Activated CD8-positive, alpha-beta memory T cell treated with anti-CD3 and anti-CD28 coated beads for 36 hours (primary cell): ENCODE results near the gene TXNL4B. TPM values are rescaled to one million over a fixed set of nuclear protein-coding genes. Genes with fewer than 3 reads are reported as not detected.

Experiments
- CTCF ChIA-PET: fragments of 350-600 bp; sonication (Branson Sonifier 250); formaldehyde crosslinking; loops from one replicate; lab custom pipeline; 2021; ENCODE audit warnings: antibody characterized with exemption; lab: Charles Lee
- POLR2A ChIA-PET: fragments of 350-600 bp; sonication (Branson Sonifier 250); formaldehyde crosslinking; loops from one replicate; lab custom pipeline; 2021; ENCODE audit warnings: antibody characterized with exemption; lab: Charles Lee
- total RNA-seq, 2 experiments: library from RNA; stranded (reverse); gene quantifications; one replicate each; pipeline ENCODE4 v1.2.3, GENCODE V29; 2021

TXNL4B gene
- total RNA-seq, 2 experiments from 2014 or later: 30.8 to 31.0 TPM

DNA sequence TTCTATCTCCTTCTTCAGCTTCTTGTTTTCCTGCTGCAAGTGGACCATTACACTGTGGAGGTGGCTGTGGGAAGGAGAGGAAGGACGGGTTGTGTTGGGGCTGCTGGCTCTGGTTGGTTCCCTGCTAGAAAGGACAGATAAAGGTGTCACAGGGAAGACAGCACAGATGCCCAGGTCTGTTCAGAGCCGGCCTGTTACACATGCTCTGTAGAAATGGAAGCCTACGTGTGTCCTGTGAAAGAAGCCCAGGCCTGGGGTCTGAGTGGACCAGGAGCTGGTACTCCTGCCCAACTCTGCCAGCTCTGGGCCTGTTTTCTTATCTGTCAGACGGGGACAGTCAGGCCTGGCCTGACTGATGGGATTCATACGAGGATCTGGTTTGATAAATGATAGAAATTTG is 26.6 kb upstream of the TXNL4B start:
- ChIA-PET CTCF (no interaction called here), POLR2A (no interaction called here)

DNA sequence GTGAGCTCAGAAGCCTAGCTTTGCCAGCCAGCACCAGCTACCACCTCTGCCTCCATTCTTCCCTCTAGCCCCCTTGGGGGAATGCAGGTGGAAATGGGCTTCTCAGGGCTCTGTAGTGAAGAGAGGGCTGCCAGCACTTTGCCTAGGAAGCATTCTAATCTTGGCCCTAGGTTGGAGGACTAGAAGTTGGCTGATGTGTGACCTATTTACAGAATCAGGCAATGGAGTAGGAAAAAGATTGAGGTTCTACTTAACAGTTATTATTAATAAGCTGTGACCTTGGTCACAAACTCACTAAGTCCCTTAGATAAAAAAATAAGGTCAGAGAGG is 20.2 kb upstream of the TXNL4B start:
- ChIA-PET CTCF (no interaction called here), POLR2A (no interaction called here)

DNA sequence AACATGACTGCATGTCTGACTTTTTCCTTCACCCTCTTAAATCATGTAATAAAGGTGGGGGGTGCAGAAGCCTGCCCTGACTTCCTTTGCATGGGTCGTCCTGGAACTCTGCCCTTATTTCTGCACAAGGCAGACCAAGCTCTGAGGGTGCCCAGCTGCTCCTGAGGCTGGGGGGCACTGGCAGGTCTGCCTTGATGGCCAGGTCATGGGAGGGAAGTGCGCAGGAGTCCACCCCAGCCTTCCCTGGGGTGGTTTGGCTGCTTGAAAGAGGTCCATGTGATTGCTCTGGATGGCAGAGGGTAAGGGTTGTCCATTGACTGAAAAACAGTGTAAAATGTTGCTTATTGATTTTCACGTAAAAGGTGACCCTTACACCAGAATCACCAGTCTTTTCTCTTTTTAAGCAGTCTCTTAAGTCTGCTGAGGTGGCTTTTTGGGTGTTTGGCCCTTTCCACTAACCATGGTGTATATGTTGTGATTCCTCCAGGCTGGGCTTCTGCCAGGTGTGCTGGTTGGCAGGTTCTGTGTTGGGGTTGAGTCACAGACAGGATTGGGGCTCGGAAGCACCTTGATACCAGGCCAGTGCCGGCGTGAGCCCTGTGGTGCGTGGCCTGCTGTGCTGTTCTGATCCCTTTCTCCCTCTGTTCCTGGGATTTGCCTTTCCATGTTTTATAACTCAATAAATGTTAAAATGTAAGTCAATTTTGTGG is 19.6 kb upstream of the TXNL4B start:
- ChIA-PET CTCF (no interaction called here), POLR2A (no interaction called here)

DNA sequence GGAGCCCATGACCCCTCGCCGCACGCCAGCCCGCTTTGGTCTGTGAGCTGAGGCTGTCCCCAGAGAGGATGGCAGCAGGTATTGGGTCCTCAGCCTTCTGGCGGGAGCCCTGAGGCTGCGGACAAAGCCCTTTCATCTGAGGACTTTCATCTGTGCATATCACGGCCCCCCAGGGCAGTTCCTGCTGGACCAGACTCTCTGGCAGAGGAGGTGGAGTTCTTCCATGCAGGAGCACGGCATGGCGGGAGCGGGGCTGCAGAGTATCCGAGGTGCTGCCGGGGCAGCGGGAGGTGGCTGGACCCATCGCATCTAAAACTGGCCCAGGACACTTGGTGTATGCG is 19.0 kb upstream of the TXNL4B start:
- CTCF ChIA-PET: no interaction called here
- POLR2A ChIA-PET: no interaction called here

DNA sequence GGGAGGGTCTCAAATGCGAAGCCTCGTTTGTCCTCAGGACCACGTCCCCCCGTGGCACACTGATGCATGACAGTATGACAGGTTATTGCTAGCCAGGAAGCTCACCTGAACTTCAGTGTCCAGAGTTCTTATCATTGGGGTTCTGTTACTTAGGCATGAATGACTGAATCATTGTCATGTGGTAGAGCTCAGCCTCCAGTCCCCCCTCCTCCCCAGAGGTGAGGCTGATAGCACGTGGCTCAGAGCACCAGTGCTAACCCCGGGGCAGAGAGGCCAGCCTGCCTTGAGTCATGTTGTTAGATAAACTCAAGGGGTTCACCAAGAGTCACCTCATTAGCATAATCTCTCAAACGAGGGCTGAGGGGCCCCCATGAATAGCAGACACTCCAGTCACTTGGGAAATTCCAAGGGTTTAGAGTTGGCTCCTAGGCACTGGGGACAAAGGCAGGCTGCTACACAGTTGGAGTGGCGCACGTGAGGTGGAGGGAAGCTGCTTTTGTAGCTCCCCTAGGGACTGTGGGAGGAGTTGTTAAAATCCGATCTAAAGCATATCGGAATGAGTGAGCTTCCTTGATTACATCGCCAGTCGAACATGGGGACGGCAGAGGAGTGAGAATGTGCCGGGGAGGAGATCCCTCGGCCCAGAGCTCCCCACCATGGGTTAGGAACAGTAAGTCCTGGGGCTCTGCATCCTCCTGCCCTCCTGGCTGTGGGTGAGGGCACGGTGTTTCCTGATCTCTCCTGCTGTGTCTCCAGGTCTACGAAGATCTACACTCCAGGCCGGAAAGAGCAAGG is 18.4 kb upstream of the TXNL4B start:
- POLR2A ChIA-PET: no interaction called here
- CTCF ChIA-PET: interaction anchor here (0.6 kb wide), 1 partner anchor 13 kb away, joined by 3 read pairs; no protein-coding TSS in a partner anchor

DNA sequence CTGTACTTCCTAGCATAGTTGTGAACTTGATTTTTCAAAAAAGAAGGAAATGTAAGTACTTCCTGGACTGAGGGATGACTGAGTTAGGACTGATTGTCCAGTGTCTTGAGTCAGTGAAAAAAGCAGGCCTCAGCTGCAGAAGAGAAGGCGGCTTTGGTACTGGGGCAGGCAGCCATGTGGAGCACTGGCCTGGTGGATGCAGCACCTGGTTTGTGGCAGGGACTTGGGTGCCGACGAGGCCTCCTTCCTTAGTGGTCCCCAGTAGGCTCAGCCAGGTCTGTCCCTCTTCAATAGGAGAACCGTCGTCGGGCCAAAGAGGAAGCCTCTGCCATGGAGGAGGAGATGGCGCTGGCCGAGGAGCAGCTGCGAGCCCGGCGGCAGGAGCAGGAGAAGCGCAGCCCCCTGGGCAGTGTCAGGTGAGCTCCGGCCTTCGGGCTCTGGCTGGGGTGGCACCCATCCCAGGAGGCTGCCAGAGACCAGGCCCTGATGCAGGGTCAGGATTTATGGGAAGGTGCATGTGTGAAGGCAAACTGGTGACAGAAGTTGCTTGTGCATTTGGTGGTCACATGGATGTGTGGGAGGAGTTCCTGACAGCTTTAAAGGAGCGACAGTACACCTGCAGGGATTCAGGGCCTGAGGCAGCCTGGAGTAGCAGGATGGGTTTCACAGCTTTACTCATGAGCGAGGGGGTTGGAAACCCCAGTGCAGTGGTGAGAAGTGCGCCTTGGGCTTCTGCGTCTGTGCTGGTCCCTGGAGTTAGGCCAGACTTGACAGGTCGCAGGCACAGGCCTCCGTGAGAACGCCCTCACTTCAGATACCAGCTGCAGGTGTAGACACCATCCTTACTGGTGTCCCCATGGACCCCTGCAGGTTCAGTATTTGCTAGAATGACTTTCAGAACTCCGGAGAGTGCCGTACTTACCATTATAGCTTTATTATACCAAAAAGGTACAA is 17.5 kb upstream of the TXNL4B start:
- POLR2A ChIA-PET: no interaction called here
- CTCF ChIA-PET: no interaction called here

DNA sequence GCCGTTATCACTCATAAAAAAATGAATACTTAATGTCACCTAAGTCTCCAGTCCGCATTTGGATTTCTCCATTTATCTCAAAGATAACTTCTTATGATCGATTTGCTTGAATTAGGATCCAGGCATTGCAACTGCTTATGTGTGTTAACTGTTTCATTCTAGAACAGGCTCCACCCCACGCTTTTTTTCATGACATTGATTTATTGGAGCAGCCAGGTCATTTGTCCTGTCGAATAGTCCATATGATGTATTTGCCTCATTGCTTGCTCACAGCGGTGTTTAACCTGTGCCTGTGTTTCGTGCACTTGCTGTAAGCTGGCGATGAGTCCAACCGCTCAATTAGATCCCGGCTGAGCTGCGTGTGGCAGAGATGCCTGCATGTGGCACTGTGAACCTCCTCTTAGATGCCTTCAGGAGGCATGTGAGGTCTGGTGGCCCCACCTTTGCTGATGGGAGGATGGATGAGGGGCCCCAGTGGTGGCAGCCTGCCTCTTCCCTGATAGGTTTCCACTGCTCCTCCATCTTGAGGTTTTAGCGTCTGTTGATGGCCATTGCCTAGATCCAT is 16.6 kb upstream of the TXNL4B start:
- ChIA-PET CTCF (no interaction called here), POLR2A (no interaction called here)

DNA sequence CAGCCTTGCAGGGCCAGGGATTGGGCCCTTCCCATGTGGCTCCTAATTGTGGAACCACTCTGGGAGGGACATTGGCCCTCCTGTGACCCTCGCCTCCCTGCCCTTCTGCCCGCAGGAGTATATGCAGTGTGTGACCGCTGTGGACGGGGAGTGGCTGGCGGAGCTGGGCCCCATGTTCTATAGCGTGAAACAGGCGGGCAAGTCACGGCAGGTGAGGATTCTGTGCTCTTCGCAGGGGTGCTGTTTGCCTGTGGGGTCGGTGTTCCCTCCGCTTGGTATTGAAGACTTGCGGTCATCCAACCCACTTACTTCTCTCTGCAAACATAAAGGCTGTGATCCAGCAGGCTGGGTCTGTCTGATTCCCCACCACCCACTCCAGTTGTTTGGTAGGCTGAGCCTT is 15.9 kb upstream of the TXNL4B start:
- POLR2A ChIA-PET: no interaction called here
- CTCF ChIA-PET: no interaction called here

DNA sequence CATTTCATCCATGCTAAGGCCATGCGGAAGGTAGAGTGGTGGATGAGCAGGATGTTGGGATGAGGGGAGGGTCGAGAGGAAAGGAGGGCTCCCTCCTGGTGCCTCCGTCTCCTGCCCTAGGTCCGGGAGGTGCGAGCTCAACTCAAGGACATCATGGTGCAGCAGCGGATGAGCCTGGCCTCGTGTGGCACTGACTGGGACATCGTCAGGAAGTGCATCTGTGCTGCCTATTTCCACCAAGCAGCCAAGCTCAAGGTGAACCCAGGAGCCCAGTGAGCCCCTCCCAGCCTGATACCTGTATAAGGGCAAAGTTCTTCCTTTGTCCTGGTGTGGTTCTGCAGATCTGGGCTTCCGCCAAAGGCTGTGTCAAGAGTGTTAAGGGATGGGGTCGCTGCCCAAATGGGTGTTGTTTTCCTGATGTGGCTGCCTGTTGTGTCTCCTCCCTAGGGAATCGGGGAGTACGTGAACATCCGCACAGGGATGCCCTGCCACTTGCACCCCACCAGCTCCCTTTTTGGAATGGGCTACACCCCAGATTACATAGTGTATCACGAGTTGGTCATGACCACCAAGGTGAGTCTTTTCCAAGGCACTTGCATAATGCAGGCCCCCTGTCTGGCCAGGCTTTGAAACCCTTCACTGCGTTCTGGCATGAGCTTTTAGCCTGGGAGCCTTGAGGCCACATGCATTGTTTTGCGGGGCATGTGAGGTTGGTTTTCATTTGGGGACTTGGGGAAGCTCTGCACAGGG is 15.1 kb upstream of the TXNL4B start:
- ChIA-PET POLR2A (no interaction called here), CTCF (no interaction called here)

DNA sequence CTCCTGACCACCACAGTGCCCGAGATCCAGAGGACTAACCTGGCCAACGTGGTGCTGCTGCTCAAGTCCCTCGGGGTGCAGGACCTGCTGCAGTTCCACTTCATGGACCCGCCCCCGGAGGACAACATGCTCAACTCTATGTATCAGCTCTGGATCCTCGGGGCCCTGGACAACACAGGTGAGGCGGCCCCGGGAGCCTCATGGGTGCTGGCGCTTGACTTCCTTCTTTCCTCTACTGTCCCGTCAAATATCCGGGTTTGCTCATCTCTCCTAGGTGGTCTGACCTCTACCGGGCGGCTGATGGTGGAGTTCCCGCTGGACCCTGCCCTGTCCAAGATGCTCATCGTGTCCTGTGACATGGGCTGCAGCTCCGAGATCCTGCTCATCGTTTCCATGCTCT is 14.0 kb upstream of the TXNL4B start:
- ChIA-PET POLR2A (no interaction called here), CTCF (no interaction called here)

DNA sequence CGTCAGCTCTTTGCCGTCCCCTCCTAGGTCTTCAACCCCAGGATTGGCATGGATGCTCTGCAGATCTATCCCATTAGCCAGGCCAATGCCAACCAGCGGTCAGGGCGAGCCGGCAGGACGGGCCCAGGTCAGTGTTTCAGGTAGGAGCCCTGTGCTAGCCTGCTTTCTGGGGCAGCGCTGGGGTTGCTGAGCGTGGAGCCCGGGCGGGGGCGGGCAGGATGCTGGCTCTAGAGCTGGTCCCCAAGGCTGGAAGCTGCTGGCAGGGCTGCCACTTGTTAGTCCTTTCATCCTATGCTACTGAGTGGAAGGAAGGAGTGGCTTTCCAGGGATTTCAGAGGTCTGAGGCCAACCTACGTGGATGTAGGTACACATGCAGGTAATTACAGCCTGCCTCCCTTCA is 12.6 kb upstream of the TXNL4B start:
- POLR2A ChIA-PET: no interaction called here
- CTCF ChIA-PET: no interaction called here

DNA sequence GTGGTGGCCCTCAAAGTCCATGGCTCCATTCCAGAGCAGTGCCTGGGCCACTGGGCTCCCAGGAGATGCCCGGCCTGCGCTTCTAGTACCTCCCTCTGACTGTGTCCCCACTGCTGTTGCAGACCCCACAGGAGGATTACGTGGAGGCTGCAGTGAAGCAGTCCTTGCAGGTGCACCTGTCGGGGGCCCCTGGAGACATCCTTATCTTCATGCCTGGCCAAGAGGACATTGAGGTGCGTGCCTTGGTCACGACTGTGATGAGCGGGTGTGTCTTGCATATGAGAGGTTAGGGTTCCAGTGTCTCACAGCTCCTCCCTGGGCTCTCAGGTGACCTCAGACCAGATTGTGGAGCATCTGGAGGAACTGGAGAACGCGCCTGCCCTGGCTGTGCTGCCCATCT is 11.5 kb upstream of the TXNL4B start:
- ChIA-PET CTCF (no interaction called here), POLR2A (no interaction called here)

DNA sequence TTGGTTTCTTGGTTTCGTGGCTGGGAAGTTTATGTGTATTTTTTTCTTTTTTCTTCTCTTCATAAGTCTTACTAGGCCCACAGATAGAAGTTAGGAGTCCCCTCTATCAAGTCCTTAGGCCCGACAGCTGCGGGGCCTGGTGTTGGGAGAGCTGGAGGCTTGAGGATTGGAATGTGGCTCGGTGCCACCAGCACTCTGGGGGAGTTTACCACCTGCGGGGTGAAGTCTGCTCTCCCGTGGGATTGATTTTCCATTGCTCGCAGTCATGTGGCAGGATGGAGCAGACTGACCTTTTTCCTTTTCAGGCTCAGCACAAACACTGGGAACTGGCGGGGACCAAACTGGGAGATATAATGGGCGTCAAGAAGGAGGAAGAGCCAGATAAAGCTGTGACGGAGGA is 7.8 kb upstream of the TXNL4B start:
- POLR2A ChIA-PET: no interaction called here
- CTCF ChIA-PET: no interaction called here

DNA sequence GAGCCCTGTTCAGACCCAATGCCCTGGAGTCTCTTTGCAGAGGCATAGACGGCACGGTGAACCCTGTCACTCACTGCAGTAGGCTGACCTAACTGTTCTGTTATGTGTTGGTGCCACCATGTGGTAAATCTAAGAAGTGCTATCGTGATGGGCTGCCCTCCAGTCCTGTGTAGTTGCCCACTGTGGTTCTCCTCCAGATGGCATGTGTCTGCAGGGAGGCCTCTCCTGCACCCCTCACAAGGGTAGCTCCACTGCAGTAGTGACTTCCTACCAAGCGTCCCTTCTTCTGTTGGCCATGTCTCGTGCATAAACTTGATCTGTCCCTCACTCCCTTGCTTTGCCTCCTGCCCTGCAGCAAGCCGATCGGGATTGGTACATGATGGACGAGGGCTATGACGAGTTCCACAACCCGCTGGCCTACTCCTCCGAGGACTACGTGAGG is 6.0 kb upstream of the TXNL4B start:
- CTCF ChIA-PET: interaction anchor here (1.0 kb wide), 1 partner anchor 31 kb away, joined by 3 read pairs; no protein-coding TSS in a partner anchor
- POLR2A ChIA-PET: no interaction called here

DNA sequence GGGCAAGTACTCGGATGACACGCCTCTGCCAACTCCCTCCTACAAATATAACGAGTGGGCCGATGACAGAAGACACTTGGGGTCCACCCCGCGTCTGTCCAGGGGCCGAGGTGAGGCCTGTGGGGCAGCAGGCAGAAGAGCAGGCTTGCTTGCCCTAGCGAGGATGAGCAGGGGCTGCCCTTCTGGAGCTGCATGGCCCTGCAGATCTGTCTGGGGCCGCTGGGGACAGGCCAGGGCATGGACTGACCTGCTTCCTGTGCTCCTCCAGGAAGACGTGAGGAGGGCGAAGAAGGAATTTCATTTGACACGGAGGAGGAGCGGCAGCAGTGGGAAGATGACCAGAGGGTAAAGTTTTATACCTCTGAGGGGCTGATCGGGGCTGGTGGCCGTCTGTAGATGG is 5.5 kb upstream of the TXNL4B start:
- POLR2A ChIA-PET: no interaction called here
- CTCF ChIA-PET: interaction anchor here (1.0 to 1.2 kb wide), 2 partner anchors 30 to 32 kb away, joined by 3 read pairs; no protein-coding TSS in a partner anchor

DNA sequence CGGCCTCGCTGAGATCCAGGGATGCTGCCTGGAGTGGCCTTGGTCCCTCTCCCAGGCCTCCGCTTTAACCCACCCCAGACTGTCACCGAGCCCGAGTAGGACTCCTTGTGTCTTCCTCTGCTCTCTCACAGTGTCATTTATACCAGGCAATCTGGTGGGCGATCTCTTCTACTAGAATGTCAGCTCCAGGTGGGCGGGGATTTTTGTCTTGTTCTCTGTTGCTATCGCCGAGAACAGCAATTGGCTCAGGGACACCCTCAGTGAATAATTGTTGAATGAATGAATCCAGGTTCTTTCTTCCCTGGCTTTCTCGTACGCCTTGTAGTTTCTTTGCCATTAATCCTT is 818 bp upstream of the TXNL4B start:
- POLR2A ChIA-PET: interaction anchor here (0.6 kb wide), 1 partner anchor 67 kb away, joined by 4 read pairs; no protein-coding TSS in a partner anchor
- CTCF ChIA-PET: interaction anchor here (0.6 to 1.4 kb wide), 2 partner anchors 30 to 223 kb away, joined by 3 to 4 read pairs; no protein-coding TSS in a partner anchor

DNA sequence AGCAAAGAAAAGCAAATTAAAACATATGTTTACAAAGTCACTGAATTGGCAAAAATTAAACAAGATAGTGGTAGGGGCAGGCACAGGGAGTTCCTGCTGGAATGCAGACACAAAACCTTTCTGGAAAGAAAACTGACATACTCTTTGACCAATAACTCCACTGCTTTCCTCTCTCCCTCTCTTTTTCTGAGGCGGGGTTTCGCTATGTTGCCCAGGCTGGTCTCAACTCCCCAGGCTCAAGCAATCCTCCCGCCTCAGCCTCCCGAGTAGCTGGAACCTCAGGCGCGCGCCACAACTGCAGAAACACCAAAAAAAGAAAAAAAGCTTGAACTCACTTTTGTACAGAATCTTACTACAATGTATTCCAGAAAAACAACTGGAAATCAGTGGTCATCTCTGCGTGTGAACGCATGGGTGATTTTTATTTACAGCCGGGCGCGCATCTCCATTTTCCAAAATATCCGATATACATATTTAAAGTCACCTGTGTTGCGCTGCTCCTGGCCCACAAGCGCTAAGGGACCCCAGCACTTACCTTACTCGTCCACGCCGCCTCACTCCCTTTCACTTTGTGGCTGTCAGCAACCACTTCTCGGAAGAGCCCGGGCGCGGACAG is 480 bp downstream of the TXNL4B start:
- POLR2A ChIA-PET: interaction anchor here (0.7 kb wide), 1 partner anchor 528 kb away, joined by 3 read pairs; no protein-coding TSS in a partner anchor
- CTCF ChIA-PET: interaction anchor here (0.9 to 1.3 kb wide), 3 partner anchors 9 to 528 kb away, joined by 3 to 4 read pairs (median 3); no protein-coding TSS in a partner anchor

DNA sequence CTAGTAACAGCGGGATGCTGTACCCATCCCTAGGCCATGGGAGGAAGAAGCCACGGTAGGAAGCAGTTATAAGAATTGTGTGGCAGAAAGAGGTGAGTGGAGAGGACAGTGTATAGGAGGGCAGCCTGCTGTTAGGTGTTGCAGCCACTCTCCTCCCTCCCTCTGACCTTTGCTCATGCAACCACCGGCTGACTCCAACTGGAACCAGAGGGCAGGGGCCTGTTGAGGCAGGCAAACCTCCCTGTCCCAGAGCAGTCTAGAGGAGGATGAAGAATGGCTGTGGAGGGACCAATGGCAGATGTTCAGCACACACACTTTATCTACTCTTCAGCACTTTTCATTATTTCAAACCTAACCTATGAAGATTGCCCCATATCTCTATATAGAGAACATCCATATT is 2.2 kb downstream of the TXNL4B start:
- POLR2A ChIA-PET: no interaction called here
- CTCF ChIA-PET: no interaction called here
